NT2/D1 (cell line): ENCODE results near the gene SUMO3.
A peak's percentile ranks its signal among the peaks of the same experiment; 100 is the strongest.

Experiments
- DNase-seq: peaks from one replicate; pipeline ENCODE4 v3.0.0-alpha.2; 2011; ENCODE audit warnings: low read depth, low spot score
- H3K27me3 ChIP-seq: 2 replicates; pipeline ENCODE4 v1.6.0; 2011; ENCODE audit warnings: mild to moderate bottlenecking; ENCODE audit not compliant: insufficient read length, insufficient read depth
- H3K36me3 ChIP-seq: 2 replicates; pipeline ENCODE4 v1.6.1; 2011; ENCODE audit warnings: mild to moderate bottlenecking, low read length, mixed read lengths; ENCODE audit not compliant: insufficient read depth, insufficient read length
- H3K4me1 ChIP-seq: 2 replicates; pipeline ENCODE4 v1.5.1; 2011; ENCODE audit not compliant: insufficient read depth, insufficient read length
- H3K4me3 ChIP-seq: 2 replicates; pipeline ENCODE4 v1.5.1; 2011; ENCODE audit warnings: low read depth; ENCODE audit not compliant: insufficient read length
- H3K9ac ChIP-seq: 2 replicates; pipeline ENCODE4 v1.6.0; 2011; ENCODE audit warnings: low read depth; ENCODE audit not compliant: insufficient read length
- H3K9me3 ChIP-seq: 2 replicates; pipeline ENCODE4 v1.5.1; 2011; ENCODE audit warnings: mild to moderate bottlenecking, low read length; ENCODE audit not compliant: insufficient read depth
- SUZ12 ChIP-seq: IDR thresholded peaks from 2 replicates; pipeline ENCODE4 v1.6.1; 2011; ENCODE audit not compliant: insufficient read length, insufficient read depth; ENCODE audit errors: extremely low read depth
- YY1 ChIP-seq: IDR thresholded peaks from 2 replicates; pipeline ENCODE4 v1.6.1; 2011; ENCODE audit not compliant: insufficient read length, insufficient read depth
- ZNF274 ChIP-seq: IDR thresholded peaks from 2 replicates; pipeline ENCODE4 v1.6.1; 2011; ENCODE audit warnings: mild to moderate bottlenecking, low read depth, low read length

The SUMO3 gene

GRCh38 chr21:44817914-44818639 lies at the start of gene SUMO3:
Gene SUMO3, minus strand, starts transcription at chr21:44818062. Its CDS starts 94 bp downstream, at chr21:44817968.
- Histone ChIP-seq H3K36me3 (peaks cover 26% of the 10 kb centered on the region), H3K9ac (peak within 1 kb of the TSS; percentile 84), H3K4me3 (peak within 1 kb of the TSS; percentile 73), H3K4me1 (peaks cover 12% of the 10 kb centered on the region), H3K9me3 (peaks cover 45% of the 10 kb centered on the region), H3K27me3 (no peaks in the 10 kb centered on the region)
- peak; percentile 72 for DNase-seq
- TF ChIP-seq ZNF274 (no peak), YY1 (no peak), SUZ12 (no peak)

- Histone ChIP-seq H3K9me3 (no peaks in the 10 kb centered on the region), H3K4me3 (no peak overlapping the region)
These were observed 49.6 kb upstream of the SUMO3 start for GRCh38 chr21:44867464-44867863.

GRCh38 chr21:44866780-44867179 lies 48.9 kb upstream of the SUMO3 start:
- Histone ChIP-seq H3K4me1 (peaks cover 36% of the 10 kb centered on the region), H3K9me3 (no peaks in the 10 kb centered on the region), H3K27me3 (no peaks in the 10 kb centered on the region), H3K9ac (peak overlapping the region; percentile 7), H3K4me3 (no peak overlapping the region), H3K36me3 (peaks cover 62% of the 10 kb centered on the region)
- no peak for TF ChIP-seq YY1
- TF ChIP-seq SUZ12: no peak
- no peak for TF ChIP-seq ZNF274
- DNase-seq: no peak

More at GRCh38 chr21:44867464-44867863, 49.6 kb upstream of the SUMO3 start:
- peaks cover 66% of the 10 kb centered on the region for H3K36me3 ChIP-seq
- TF ChIP-seq SUZ12: no peak
- no peak for TF ChIP-seq YY1
- no peak for TF ChIP-seq ZNF274
- H3K4me1 ChIP-seq: peaks cover 38% of the 10 kb centered on the region
- no peaks in the 10 kb centered on the region for H3K27me3 ChIP-seq
- H3K9ac ChIP-seq: no peak overlapping the region
- DNase-seq: no peak

GRCh38 chr21:44865561-44866280 lies 47.9 kb upstream of the SUMO3 start:
- Histone ChIP-seq H3K4me1 (peaks cover 34% of the 10 kb centered on the region), H3K9ac (no peak overlapping the region), H3K9me3 (no peaks in the 10 kb centered on the region), H3K36me3 (peaks cover 68% of the 10 kb centered on the region), H3K4me3 (no peak overlapping the region), H3K27me3 (no peaks in the 10 kb centered on the region)
- no peak for DNase-seq
- TF ChIP-seq SUZ12 (no peak), YY1 (no peak), ZNF274 (no peak)

- H3K4me3 ChIP-seq: no peak overlapping the region
- no peaks in the 10 kb centered on the region for H3K9me3 ChIP-seq
- no peak for TF ChIP-seq SUZ12
- no peak for TF ChIP-seq YY1
- no peak for TF ChIP-seq ZNF274
- H3K36me3 ChIP-seq: peaks cover 84% of the 10 kb centered on the region
- DNase-seq: no peak
- no peak overlapping the region for H3K9ac ChIP-seq
- H3K27me3 ChIP-seq: no peaks in the 10 kb centered on the region
- H3K4me1 ChIP-seq: peaks cover 30% of the 10 kb centered on the region
These were observed 45.2 kb upstream of the SUMO3 start for GRCh38 chr21:44862869-44863685.

GRCh38 chr21:44858791-44859190 lies 40.9 kb upstream of the SUMO3 start:
- no peaks in the 10 kb centered on the region for H3K27me3 ChIP-seq
- TF ChIP-seq YY1 (no peak), SUZ12 (no peak), ZNF274 (no peak)
- H3K9me3 ChIP-seq: no peaks in the 10 kb centered on the region
- DNase-seq: no peak
- no peak overlapping the region for H3K4me3 ChIP-seq
- peaks cover 91% of the 10 kb centered on the region for H3K36me3 ChIP-seq
- H3K4me1 ChIP-seq: peaks cover 11% of the 10 kb centered on the region
- no peak overlapping the region for H3K9ac ChIP-seq

GRCh38 chr21:44858291-44858690 lies 40.4 kb upstream of the SUMO3 start:
- no peak for DNase-seq
- H3K9me3 ChIP-seq: no peaks in the 10 kb centered on the region
- no peak overlapping the region for H3K9ac ChIP-seq
- TF ChIP-seq ZNF274: no peak
- no peak for TF ChIP-seq SUZ12
- TF ChIP-seq YY1: no peak
- peaks cover 12% of the 10 kb centered on the region for H3K4me1 ChIP-seq
- H3K36me3 ChIP-seq: peaks cover 91% of the 10 kb centered on the region
- H3K4me3 ChIP-seq: no peak overlapping the region
- H3K27me3 ChIP-seq: no peaks in the 10 kb centered on the region
